ENCODE results near the gene FAF1. TPM values are rescaled to one million over a fixed set of nuclear protein-coding genes. Genes with fewer than 3 reads are reported as not detected.

FAF1 gene
- total and polyA plus RNA-seq, 9 of the 15 experiments (the other 6 are each of a cell fraction or from before 2014, with no cell fraction given), result 48.7 to 225 (median 118) TPM

- H3K4me1 ChIP-seq (replicated peaks in 1 of 2; ENCODE audit: control insufficient read depth in 2 of 2, insufficient read depth in 2 of 2, low read length in 2 of 2), result no peaks in the 10 kb centered on the region; a peak in 1 of 5 replicates
- in situ Hi-C loops (cut with MboI), result no loop called here
- H2AFZ ChIP-seq (ENCODE audit: low read depth, low read length), result no peak overlapping the region
- DNase-seq (ENCODE audit: extremely low read depth in 1 of 4, low spot score in 3 of 4), result no peak
- no peak for FAIRE-seq
- H3K36me3 ChIP-seq (ENCODE audit: control insufficient read depth, insufficient read depth, low read length), result peaks cover 17% of the 10 kb centered on the region; the same call in 2 of the 3 replicates
- no peak for ATAC-seq
- no peak overlapping the region for H3K9ac ChIP-seq (ENCODE audit: insufficient read depth in 1 of 2, low read depth in 2 of 2, low read length in 2 of 2)
- no peak overlapping the region for H3K27ac ChIP-seq (ENCODE audit: extremely low read depth, low read depth, low read length)
- H3K4me2 ChIP-seq (ENCODE audit: insufficient read depth, low read length), result no peak overlapping the region
- ChIA-PET CTCF (ENCODE audit: low intra/inter-chr PET ratio) (no interaction called here), POLR2A (interaction anchor here (1.1 kb wide), 1 partner anchor 17 kb away, joined by 3 read pairs; no protein-coding TSS in a partner anchor)
- H3K27me3 ChIP-seq (ENCODE audit: control insufficient read depth in 2 of 2, insufficient read depth in 2 of 2, low read length in 2 of 2), result no peaks in the 10 kb centered on the region
- no peak overlapping the region for H3K4me3 ChIP-seq
- H3K79me2 ChIP-seq (ENCODE audit: control insufficient read depth, insufficient read depth, low read length), result no peaks in the 10 kb centered on the region; the same call in 2 of the 3 replicates
- no peaks in the 10 kb centered on the region for H4K20me1 ChIP-seq (replicated peaks; ENCODE audit: control insufficient read depth, insufficient read depth, low read length)
- BruUV-seq (replicated peaks), result no TSS peak
- no peaks in the 10 kb centered on the region for H3K9me1 ChIP-seq (ENCODE audit: control insufficient read depth, insufficient read depth, low read length)
- intact Hi-C loops (cut with micrococcal nuclease), result no loop called here
- 92% methylated on average over 3 of the region's 3 CpGs for WGBS (ENCODE audit: insufficient coverage, low coverage, missing lambda C conversion rate)
- TF ChIP-seq ZBED1 (IDR thresholded peaks at IDR 0.05) (no peak), MIER1 (IDR thresholded peaks at IDR 0.05; ENCODE audit: low read depth) (no peak), NCOA1 (IDR thresholded peaks at IDR 0.05; ENCODE audit: low read depth) (no peak), PYGO2 (tag; IDR thresholded peaks at IDR 0.05) (no peak), ZNF512 (tag; IDR thresholded peaks at IDR 0.05) (no peak), ZNF174 (CRISPR knock-in tag; IDR thresholded peaks at IDR 0.05) (no peak), GABPA (tag; conservative IDR thresholded peaks at IDR 0.05; ENCODE audit: low read depth) (no peak), CAMTA2 (CRISPR knock-in tag; conservative IDR thresholded peaks at IDR 0.05) (no peak), KLF16 (IDR thresholded peaks at IDR 0.05) (no peak), MTF1 (CRISPR knock-in tag; IDR thresholded peaks at IDR 0.05; ENCODE audit: borderline replicate concordance) (no peak), NFIX (CRISPR knock-in tag; IDR thresholded peaks at IDR 0.05; ENCODE audit: low read depth) (no peak), HEY1 (CRISPR knock-in tag; IDR thresholded peaks at IDR 0.05; ENCODE audit: borderline replicate concordance) (no peak), SMARCB1 (IDR thresholded peaks at IDR 0.05; ENCODE audit: insufficient read length, low read depth) (no peak)
- no peaks in the 10 kb centered on the region for H3K9me3 ChIP-seq (replicated peaks; ENCODE audit: control insufficient read depth, insufficient read depth, low read depth, low read length)
Measured at GRCh38 chr1:50656931-50657330, 303.1 kb downstream of the FAF1 start.

All from K562 (cell line).